Left hindlimb (tissue), 1 donor: Measurements from ENCODE around the gene IRF5.

ENCODE experiments used
- DNase-seq: peaks from one replicate; pipeline ENCODE4 v3.0.0-alpha.2; 2018

The IRF5 gene

DNA sequence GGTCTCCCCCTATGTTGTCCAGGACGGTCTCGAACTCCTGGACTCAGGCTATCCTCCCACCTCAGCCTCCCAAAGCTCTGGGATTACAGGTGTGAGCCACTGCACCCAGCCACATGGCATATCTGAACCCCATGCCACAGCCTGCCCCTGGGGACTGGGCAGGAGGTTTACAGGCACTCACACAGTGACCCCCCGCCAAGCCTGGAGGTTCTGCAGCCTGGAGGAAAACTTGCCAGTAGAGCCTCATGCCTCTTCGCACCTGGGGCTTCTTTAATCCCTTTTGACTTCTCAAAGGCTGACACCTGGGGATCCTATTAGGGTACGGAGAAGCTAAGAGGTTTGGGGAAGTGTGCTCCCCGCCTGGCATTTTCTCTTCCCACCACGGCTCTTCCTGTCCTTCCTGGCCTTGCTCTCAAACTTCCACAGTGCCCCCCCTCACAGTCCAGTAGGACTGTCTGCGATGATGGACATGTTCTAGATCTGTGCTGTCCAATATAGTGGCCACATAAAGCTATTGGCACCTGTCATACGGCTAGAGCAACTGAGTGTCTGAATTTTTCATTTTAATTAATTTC is 15.8 kb upstream of the IRF5 start:
- no peak for DNase-seq

DNA sequence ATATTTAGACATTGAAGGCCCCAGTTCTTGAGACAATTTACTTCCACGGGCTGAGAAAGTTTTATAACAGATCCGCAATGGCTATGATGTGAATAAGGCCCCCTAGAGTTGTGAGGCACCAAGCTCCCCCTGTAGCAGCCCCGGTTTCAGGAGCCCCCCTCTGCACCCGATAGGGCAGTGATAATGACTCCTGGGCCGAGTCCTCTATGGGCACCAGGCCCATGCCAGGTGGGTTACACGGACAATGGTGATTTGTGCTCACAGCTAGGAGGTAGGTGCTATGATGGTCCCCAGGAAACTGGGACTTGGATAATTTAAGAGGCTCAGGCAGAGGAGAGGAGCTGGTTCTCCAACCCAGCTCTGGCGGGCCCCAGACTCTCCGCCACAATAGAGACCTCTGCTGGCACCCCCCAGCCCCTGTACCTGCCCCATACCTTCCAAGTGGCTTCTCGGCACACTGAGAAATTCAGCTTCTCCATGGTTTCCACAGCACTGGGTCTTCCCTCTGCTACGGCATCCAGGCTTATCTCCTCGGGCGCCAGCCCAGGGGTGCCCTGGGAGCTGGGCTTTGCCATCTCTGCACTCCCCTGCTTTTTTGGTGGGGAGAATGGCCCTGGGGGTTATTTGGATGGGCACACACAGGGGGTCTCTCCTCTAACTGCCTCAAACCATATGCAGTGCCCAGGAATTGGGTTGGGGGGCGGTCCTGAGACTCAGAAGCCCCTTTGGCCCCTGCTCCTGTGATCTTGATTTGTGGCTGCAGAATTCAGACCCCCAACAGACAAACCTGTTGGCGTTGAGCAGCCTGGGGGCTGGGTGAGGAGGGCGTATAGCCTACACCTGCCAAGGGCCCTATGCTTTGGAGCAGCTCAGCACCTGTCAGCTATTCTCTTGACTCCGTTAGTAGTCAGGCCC is 15.0 kb upstream of the IRF5 start:
- no peak for DNase-seq

DNA sequence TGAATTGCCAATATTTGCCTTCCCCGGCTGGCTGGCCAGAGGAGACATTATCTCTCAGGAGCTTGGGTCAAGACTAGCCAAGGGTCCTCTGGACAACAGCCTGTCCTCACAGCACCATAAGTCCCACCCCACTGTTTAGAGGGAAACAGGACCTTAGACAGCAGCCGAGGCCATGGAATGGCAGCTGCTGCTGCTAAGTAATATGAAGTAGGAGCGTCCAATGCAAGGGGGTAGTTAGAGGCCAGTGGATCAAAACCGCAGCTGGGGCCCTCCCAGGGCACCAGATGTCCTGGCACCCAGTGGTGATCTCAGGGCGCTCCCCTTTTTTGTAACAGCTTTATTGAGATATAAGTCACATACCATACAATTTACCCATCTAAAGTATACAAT is 14.3 kb upstream of the IRF5 start:
- DNase-seq = no peak

DNA sequence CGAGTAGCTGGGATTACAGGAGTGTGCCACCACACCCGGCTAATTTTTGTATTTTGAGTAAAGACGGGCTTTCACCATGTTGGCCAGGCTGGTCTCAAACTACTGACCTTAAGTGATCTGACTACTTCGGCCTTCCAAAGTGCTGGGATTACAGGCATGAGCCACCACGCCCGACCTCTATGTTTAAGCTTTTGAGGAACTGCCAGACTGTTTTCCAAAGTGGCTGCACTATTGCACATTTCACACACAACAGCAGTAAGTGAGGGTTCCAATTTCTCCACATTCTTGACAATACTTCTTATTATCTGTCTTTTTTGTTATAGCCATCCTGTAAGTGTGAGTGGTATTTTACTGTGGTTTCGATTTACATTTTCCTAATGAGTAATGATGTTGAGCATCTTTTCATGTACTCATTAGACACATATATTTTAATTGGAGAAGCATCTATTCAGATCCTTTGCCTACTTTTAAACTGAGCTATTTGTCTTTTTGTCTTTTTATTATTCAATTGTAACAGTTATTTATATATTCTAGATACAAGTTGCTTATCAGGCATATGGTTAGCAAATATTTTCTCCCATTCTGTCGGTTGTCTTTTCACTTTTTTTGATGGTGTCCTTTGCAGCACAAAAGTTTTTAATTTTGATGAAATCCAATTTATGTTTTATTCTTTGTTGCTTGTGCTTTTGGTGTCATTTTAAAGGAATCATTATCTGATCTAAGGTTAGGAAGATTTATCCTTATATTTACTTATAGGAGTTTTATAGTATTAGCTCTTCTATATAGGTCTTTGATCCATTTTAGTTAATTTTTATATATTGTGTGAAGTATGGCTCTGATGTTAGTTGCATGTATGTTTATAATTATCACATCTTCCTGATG is 12.8 kb upstream of the IRF5 start:
- DNase-seq = no peak

DNA sequence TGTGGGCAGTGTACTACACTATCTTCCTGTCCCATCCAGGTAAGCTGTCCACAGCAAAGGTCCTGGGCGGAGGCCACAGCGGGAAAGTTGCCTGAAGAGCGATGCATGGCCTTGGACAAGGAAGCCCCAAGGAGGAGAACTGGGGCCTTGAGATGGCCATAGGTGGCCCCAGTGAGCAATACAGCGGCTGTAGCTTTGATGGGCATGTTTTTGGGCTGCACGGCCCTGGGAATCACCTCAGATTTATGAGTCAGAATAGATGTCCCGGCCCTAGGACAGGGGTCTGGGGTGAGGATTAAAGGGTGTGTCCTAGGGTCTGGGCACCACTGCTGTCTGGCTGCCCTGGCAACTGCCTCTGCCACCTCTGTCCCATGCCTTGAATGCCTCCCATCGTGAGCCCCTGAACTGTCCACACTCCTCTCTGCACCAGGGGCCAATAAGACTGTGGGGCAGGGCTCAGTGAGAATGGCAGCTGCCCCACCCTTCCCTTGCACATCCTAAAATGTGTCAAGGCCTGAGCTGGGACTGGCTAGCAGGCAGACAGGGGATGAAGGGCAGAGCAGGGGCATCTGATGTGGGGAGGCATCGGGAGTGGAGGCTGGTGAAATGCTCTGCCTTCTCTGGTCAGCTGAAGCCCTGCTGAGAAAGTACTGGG is 9.4 kb upstream of the IRF5 start:
- no peak for DNase-seq

DNA sequence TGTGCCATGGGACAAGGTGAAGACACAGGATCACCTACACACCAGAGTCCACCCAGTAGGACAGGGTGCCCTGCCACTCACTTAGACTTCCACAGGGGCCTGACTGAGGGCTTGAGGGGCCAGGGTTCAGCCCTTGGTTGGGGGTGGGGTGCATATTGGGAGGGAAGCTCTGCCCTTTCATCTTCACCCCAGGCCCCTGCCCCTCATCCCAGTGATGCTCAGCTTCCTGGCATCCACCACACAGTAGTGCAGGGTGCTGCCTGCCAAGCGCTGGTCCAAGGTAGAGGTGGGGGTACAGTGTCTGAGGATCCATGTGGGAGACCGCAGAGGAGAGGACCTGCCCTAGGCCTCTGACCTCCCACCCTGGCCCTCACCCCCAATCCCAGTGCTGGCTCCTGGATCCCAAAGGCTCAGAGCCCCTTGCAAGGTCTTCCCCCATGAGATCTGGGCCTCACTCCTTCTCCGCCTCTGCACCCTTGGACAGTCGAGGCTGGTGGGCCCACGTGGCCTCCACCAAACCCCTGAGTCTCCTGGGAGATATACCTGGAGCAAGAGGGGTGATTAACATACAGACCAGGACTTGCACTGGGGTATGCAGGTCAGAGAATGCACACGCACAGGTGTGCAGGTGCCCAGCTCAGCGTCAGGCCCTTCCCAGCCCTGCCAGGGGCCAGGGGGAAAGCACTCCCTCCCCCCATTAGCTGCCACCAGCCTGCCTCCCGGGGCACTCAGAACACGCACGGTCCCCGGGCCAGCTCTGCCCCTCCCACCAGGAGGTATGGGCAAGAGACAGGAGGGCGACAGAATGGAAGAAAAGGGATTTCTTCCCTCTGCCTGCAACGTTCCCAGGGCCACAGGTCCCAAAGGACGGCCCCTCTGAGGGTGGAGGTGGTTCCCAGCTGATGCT is 8.6 kb upstream of the IRF5 start:
- no peak for DNase-seq

DNA sequence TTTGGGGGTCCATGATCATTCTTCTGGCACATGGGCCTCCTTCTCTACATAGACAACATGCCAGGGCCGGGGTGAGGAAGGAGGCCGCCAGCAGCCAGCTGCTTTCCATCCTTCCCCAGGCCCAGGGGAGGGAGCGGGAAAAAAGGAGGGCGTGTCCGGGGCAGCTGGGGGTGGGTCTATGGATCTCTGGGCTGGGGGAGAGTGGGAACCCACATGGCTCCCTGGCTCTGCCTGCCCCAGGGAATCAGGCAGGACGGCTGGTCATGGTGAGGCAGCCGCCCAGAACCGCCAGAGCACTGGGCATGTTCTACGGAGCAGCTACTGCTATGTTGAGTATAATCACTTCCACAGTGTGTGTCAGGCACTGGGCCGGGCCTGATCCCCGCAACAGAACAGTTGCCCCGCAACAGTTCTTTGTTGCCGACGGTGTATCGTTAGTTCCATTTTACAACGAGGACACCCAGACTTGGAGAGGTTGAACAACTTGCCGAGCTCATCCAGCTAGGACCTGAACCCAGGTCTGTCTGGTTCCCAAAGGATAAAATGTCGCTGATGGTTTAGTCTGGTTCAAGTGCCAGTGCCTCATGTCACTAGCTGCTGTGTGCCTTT is 6.4 kb upstream of the IRF5 start:
- DNase-seq = no peak

DNA sequence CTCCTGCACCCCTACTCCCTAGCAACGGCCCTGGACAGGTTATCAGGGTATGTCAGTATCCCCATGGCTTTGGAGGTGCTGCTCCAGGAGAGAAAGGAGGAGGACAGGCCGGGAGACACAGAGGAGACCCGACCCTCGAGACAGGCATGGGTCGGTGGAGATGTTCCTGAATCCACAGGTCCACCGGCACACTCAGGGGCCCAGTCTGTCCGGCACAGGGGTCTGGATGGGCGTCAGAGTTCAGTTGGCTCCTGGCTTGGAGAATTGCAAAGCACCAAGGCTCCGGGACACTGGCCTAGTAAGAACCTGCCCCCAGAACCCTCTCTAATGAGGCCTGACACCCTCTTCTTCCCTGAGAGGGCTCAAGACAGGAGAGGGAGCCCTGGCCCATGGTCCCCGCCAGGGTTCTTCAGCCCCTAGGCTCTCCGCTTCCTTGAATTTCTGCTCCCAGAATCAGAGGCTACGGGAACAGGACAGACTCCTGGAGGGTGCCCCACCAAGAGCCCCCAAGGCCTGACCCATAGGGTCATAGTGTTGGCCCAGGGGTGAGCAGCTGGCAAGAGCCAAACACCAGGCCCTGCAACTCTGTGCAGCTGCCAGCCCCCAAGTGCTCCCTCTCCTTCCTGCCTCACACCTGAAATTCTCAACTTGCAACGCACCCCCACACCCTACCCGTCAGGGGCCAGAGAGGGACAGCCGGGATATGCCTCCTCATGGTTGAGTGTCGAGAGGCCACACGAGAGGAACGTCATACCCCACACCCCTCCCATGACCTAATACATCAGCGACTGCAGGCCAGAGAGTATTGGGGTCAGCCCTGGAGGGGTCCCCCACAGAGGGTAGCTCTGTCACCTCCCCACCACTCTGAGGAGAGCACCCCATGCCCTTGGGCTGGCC is 5.5 kb upstream of the IRF5 start:
- DNase-seq = no peak

DNA sequence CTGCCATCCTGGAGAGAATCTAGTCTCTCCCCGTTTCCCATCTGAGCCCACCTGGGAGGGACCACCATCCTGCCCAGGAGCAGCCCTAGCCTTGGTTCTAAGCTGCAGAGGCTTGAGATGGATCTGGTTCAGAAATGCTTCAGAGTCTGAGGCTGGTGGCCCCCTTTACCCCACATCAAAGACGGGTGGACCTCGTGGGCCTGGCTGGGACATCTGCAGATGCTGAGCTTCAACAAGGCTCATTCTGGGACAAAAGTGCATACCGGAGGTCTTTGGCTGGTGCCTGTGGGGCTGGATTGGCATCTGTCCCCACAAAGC is 4.9 kb upstream of the IRF5 start:
- no peak for DNase-seq

DNA sequence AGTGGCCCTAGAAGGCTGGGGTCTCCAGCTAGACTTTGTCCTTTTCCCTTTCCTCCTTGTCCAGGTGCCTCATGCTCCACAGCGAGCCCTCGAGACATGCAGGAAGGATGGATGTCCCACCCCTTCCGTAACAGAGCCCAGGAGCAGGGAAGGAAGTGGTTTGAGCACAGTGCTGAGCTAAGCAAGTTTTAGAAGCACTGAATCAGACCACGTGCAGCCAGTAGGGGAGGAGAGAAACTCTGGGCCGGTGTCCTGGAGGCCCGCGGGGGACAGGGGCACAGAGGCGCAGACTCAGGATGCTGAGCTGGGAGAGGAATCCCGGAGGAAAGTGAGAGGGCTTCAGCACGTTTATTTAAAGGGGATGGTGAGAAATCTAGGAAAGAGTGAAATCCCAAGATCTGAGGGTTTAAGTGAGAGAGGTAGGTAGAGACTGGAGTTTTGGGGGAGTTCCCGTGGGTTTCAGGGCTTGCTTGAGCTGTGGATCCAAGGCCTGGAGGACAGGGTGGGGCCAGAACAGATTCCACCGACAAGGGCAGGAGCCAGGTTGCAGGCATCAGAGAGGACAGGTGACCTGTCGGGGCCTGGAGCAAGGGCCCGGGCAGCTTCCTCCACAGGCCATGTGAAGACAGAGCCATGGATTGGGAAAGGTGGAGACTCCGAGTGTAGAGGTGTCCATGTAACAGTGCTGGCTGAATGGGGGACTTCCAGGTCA is 4.4 kb upstream of the IRF5 start:
- DNase-seq = no peak

DNA sequence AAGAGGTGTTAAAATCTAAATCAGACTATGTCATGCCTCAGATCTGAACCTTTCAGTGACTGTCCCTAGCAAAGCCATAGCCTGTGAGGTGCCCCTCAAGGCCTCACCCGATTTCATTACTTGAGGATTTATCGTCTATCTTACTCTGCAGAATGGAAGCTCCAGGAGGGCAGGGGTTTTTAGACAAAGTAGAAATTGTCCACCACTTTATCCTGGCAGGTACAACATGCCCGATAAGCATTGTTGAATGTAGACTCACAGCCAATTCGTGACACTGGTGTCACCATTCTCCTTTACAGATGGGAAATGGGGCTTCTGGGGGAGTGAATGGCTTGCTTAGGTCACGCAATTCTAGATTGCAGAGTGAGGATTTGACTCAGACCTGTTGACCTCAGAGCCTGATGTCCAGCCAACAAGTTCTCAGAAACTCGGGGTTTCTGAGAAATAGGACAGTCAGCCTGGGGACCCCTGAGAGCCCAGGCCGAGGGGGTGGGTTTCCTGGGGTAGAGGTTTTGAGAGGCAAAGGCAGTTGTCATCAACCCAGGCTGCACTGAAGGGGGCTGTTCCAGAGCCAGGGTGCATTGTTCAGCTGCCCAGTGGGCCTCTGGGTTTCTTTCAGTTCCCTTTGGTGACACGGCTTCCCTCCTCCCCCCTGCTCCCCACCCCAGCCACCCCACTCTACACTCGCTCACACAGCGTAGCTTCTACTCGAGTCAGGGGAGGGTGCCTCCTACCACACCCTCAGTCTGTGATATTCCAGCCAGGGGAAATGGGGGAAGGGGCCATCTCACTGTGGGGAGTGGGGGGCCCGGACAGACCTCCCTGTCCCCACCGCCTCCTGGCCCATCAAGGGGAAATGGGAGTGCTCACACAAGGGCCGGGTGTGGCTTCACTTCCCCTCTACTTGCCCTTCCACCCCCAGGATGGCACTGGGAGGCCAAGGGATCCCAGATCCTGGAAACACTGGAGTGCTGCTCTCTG is 3.1 kb upstream of the IRF5 start:
- no peak for DNase-seq

DNA sequence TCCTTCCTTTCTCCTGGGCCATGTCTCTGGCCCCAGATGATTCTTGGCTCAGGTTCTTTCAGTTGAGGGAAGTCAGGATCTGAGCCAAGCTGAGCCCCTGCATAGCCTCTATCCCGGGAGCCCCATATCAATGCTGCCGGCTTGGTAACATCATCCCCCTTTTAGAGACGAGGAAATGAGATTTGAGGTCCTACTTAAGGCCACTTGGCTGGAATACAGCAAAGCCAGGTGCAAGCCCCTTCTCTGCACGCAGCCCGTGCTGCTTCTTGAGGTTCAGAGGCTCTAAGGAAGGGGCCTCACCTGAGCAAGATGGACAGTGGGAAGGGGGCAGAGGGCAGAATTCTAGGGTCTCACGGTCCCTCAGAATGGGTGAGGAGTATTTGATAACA is 2.4 kb upstream of the IRF5 start:
- DNase-seq = no peak

DNA sequence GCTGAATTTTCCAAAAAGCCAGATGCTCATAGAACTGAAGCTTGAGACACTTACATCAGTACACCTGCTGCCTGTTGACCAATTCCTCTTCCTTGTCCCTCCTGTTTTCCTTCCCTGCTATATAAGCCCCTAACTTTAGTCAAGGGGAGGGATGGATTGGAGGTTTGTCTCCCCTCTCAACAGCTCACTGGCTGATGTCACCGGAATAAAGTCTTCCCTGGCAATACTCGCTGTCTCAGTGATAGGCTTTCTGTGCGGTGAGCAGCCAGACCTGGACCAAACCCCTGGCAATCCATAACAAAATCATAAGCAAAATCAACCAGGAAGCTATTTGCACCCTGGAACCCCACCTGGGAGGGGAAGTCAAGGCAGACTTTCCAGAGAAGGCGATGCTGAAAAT is 929 bp upstream of the IRF5 start:
- DNase-seq = no peak

DNA sequence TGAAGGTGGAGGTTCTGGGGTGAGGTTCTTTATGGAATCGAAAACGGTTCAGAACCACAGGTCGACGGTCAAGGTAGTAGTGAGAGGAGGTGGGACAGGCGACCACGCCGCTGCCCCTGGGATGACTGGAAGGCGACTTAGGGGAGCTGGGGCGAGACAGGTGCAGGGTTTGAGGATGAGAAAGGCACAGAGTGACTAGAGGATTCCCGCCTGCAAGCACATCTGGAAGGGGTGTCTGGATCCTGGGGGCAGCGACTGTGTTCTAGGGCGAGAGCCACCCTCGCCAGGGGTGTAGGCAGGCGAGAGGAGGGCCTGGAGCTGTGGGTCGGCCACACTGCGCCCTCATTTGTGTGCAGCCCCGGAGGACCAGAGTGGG is 468 bp upstream of the IRF5 start:
- no peak for DNase-seq

DNA sequence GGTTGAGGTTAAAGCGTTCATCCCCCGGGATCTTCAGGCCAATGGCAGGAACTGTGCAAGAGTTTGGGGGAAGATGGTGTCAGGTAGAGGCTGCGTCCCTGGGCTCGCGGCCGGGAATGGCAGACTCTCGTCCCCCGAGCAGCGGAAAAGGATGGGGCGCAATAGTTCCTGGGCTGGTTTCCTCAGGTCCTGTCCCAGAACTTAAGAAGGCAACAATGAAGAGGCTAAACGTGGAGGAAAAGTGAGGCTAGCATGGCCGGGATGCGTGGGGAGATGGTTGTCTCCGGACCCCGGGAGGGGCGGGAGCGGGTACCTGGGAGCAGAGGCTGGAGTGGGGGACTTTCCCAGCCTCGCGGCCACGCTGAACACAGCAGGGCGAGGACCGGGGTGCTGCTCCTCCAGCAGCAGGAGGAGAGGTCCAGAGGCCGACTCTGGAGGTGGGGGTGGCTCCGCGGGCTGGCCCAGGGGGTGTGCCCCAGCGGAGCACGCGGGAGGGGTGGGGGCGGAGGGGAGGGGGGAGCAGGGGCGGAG is 882 bp downstream of the IRF5 start:
- no peak for DNase-seq

DNA sequence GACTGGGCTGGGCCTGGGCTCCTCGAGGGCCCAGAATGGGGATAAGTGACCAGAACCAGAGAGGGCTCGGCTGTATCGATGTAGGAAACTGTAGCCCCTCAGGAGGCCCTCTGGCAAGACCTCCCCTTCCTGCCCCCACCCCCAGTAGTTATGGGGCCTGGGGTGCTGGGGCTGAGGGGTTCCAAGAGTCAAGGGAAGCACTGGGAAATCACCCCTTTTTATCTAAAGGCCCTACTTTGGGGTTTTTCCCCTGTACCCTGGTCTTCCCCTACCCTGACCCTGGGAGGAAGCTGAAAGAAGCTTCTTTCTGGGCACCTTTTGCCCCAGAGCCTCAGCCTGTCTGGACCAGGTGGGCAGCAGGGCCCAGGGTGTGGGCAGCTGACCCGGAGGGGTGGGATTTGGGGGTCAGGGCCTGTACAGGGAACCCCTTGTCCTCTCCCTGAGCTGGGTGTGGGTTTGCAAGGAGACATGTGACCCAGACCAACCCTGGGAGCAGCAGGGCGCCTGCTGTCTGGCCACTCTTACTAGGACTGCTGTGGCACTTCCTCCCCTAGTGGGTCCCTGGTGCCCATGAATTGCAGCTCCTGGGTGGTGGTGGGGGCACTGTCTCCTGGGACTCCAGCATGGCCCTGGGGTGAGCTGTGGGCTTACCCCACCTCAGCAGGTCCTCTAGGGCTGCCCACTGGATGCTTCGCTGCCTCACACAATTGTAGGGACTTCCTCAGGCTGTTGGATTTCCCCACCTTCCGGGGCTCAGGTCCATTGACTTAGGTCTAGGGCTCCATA is 1.5 kb downstream of the IRF5 start:
- no peak for DNase-seq

DNA sequence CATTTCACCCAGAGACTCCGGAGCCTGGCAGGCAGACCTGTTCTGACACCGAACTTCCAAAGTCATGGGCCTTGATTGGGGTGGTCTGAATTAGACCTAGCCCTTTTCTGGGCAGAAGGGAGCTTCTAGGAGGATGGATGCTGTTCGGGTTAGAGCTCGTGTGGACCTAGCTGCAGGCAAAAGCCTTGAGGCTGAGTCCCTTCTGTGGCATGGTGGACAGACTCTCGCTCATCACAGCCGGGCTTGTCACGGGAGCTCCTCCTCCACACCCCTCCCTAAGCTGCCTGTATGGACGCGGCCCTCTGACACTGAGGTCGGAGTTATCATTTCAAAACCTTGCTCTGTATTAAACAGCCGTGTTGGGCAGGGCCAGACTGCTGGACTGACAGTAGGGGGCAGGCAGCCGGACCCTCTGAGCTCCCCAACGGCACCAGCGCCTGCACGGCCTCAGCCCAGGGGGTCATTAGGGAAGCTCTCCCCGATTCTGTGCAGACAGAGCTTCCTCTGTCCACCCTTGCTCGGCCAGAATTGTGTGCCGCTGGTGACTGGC is 2.2 kb downstream of the IRF5 start:
- no peak for DNase-seq
